H1 (cell line): ENCODE data around the gene BGLAP. TPM values are rescaled to one million over a fixed set of nuclear protein-coding genes. Genes with fewer than 3 reads are reported as not detected.

Experiments
- CTCF ChIA-PET: fragments of 300-600 bp; sonication (Branson Sonifier 250); formaldehyde crosslinking; loops from one replicate; lab custom pipeline; 2021; ENCODE audit not compliant: partially characterized antibody; lab: Charles Lee
- POLR2A ChIA-PET: fragments of 300-600 bp; sonication (Branson Sonifier 250); formaldehyde crosslinking; loops from one replicate; lab custom pipeline; 2021; ENCODE audit warnings: inconsistent platforms; ENCODE audit not compliant: partially characterized antibody; lab: Charles Lee
- DNase-seq, 2 experiments: peaks; one replicate each; pipeline versions ENCODE4 v3.0.0 to v3.0.0-alpha.2; 2010 to 2022; ENCODE audit warnings: low spot score in 2 of 2, low read depth in 1 of 2, mixed read lengths in 1 of 2
- FAIRE-seq: peaks from 2 replicates; lab custom pipeline; 2011; peaks lifted over from hg19 to GRCh38; lab: Jason Lieb, UNC
- H2AFZ ChIP-seq: 2 replicates; pipeline ENCODE4 v1.8.1; 2012; ENCODE audit warnings: low read length, inconsistent platforms
- H2AK5ac ChIP-seq: 2 replicates; pipeline ENCODE4 v1.6.1; 2013; ENCODE audit warnings: low read depth, low read length
- H2BK120ac ChIP-seq: replicated peaks from 2 replicates; pipeline ENCODE3; 2013; ENCODE audit warnings: low read depth, low read length, inconsistent platforms
- H2BK12ac ChIP-seq: 2 replicates; pipeline ENCODE4 v1.6.1; 2013; ENCODE audit warnings: low read depth, low read length
- H2BK15ac ChIP-seq: 2 replicates; pipeline ENCODE4 v1.6.1; 2013; ENCODE audit warnings: low read length
- H2BK20ac ChIP-seq: 2 replicates; pipeline ENCODE4 v1.6.1; 2013; ENCODE audit warnings: low read length
- H2BK5ac ChIP-seq: 2 replicates; pipeline ENCODE4 v1.6.1; 2013; ENCODE audit warnings: low read depth, low read length
- H3K14ac ChIP-seq: 2 replicates; pipeline ENCODE4 v1.6.1; 2013; ENCODE audit warnings: inconsistent platforms; ENCODE audit not compliant: insufficient read length
- H3K18ac ChIP-seq: 2 replicates; pipeline ENCODE4 v1.6.1; 2013; ENCODE audit warnings: low read length; ENCODE audit errors: extremely low read depth
- H3K23ac ChIP-seq: 2 replicates; pipeline ENCODE4 v1.6.1; 2013; ENCODE audit warnings: inconsistent platforms; ENCODE audit not compliant: insufficient read length
- H3K23me2 ChIP-seq: 2 replicates; pipeline ENCODE4 v1.6.1; 2013; ENCODE audit warnings: low read depth, low read length
- H3K27ac ChIP-seq: 2 replicates; pipeline ENCODE4 v1.6.1; 2011; ENCODE audit warnings: low read depth, low read length, inconsistent platforms
- H3K27me3 ChIP-seq, 4 experiments: replicated peaks in 1 of 4; 1 replicate in 1 of 4; 2 replicates in 3 of 4; pipeline versions ENCODE4 v1.6.1 to v1.8.1; 2011 to 2013; ENCODE audit warnings: low read length in 3 of 4, mild to moderate bottlenecking in 3 of 4, inconsistent platforms in 2 of 4, mixed read lengths in 2 of 4, moderate library complexity in 1 of 4; ENCODE audit not compliant: control insufficient read depth in 3 of 4, insufficient read depth in 3 of 4; ENCODE audit errors: extremely low read depth in 1 of 4
- H3K36me3 ChIP-seq, 4 experiments: 2 replicates each; pipeline versions ENCODE4 v1.6.1 to v1.8.1; 2011 to 2013; ENCODE audit warnings: mild to moderate bottlenecking in 4 of 4, low read length in 3 of 4, moderate library complexity in 2 of 4, control low read depth in 1 of 4, inconsistent platforms in 1 of 4; ENCODE audit not compliant: insufficient read depth in 4 of 4, control insufficient read depth in 2 of 4
- H3K4ac ChIP-seq: replicated peaks from 2 replicates; pipeline ENCODE3; 2013; ENCODE audit warnings: low read length, low read depth, mixed read lengths, inconsistent platforms; ENCODE audit not compliant: insufficient read length
- H3K4me1 ChIP-seq, 4 experiments: replicated peaks in 1 of 4; 1 replicate in 1 of 4; 2 replicates in 3 of 4; pipeline versions ENCODE4 v1.6.1 to v1.8.1; 2011 to 2013; ENCODE audit warnings: low read length in 3 of 4, inconsistent platforms in 2 of 4, mixed read lengths in 1 of 4; ENCODE audit not compliant: insufficient read depth in 4 of 4, control insufficient read depth in 3 of 4
- H3K4me2 ChIP-seq, 2 experiments: 2 replicates each; pipeline versions ENCODE4 v1.6.1 to v1.8.1; 2011 to 2013; ENCODE audit warnings: low read depth in 2 of 2, low read length in 2 of 2, control low read depth in 1 of 2, inconsistent platforms in 1 of 2, mild to moderate bottlenecking in 1 of 2; ENCODE audit not compliant: insufficient read depth in 1 of 2
- H3K4me3 ChIP-seq, 4 experiments: fragments of 200-600, 300-600 bp in 1 of 4; sonication (generic), shearing (Covaris generic), sonication (Bioruptor Twin) in 1 of 4; 2 replicates each; pipeline versions ENCODE4 v1.5.1 to v1.8.1; 2011 to 2016; ENCODE audit warnings: low read length in 4 of 4, low read depth in 3 of 4, control low read depth in 2 of 4, inconsistent platforms in 2 of 4, mild to moderate bottlenecking in 2 of 4, mixed read lengths in 1 of 4, moderate library complexity in 1 of 4; ENCODE audit not compliant: insufficient read depth in 2 of 4; ENCODE audit errors: extremely low read depth in 1 of 4
- H3K56ac ChIP-seq: replicated peaks from 2 replicates; pipeline ENCODE3; 2013; ENCODE audit warnings: low read depth, mild to moderate bottlenecking, mixed read lengths, low read length, inconsistent platforms; ENCODE audit not compliant: insufficient read length
- H3K79me1 ChIP-seq: 2 replicates; pipeline ENCODE4 v1.6.1; 2013; ENCODE audit warnings: low read depth, low read length, control low read depth
- H3K79me2 ChIP-seq, 2 experiments: 2 replicates each; pipeline versions ENCODE4 v1.6.1 to v1.8.1; 2012 to 2013; ENCODE audit warnings: low read length in 2 of 2, mild to moderate bottlenecking in 2 of 2, inconsistent platforms in 1 of 2; ENCODE audit not compliant: insufficient read depth in 2 of 2, control insufficient read depth in 1 of 2
- H3K9ac ChIP-seq, 4 experiments: replicated peaks in 1 of 4; 1 replicate in 1 of 4; 2 replicates in 3 of 4; pipeline versions ENCODE4 v1.6.1 to v1.8.1; 2011 to 2013; ENCODE audit warnings: low read depth in 3 of 4, low read length in 3 of 4, control low read depth in 2 of 4, mild to moderate bottlenecking in 2 of 4, moderate library complexity in 2 of 4, inconsistent platforms in 1 of 4; ENCODE audit errors: extremely low read depth in 1 of 4
- H3K9me3 ChIP-seq, 2 experiments: 2 replicates each; pipeline versions ENCODE4 v1.6.1 to v1.8.1; 2012 to 2013; ENCODE audit warnings: mild to moderate bottlenecking in 2 of 2, moderate library complexity in 2 of 2, control low read depth in 1 of 2, inconsistent platforms in 1 of 2, low read depth in 1 of 2, low read length in 1 of 2, mixed read lengths in 1 of 2; ENCODE audit not compliant: insufficient read depth in 2 of 2
- H4K20me1 ChIP-seq, 2 experiments: replicated peaks in 1 of 2; 2 replicates each; pipeline versions ENCODE3 to v1.8.1; 2011 to 2013; ENCODE audit warnings: inconsistent platforms in 2 of 2, low read length in 2 of 2, mild to moderate bottlenecking in 1 of 2; ENCODE audit not compliant: insufficient read depth in 2 of 2, control insufficient read depth in 1 of 2
- H4K5ac ChIP-seq: 2 replicates; pipeline ENCODE4 v1.6.1; 2013; ENCODE audit warnings: low read length, low read depth, mixed read lengths, inconsistent platforms; ENCODE audit not compliant: insufficient read length
- H4K8ac ChIP-seq: 2 replicates; pipeline ENCODE4 v1.8.0; 2013; ENCODE audit warnings: mild to moderate bottlenecking, moderate library complexity, low read length, inconsistent platforms; ENCODE audit not compliant: insufficient read depth; ENCODE audit errors: extremely low read depth
- H4K91ac ChIP-seq: replicated peaks from 2 replicates; pipeline ENCODE3; 2013; ENCODE audit warnings: low read length, mixed read lengths, inconsistent platforms; ENCODE audit not compliant: insufficient read length
- POLR2AphosphoS5 ChIP-seq: IDR thresholded peaks from 2 replicates; pipeline ENCODE4 v1.6.1; 2011; ENCODE audit warnings: low read depth, low read length
- TCF12 ChIP-seq: IDR thresholded peaks from 2 replicates; pipeline ENCODE4 v1.6.1; 2011; ENCODE audit warnings: low read depth, mild to moderate bottlenecking, low read length
- WGBS, 2 experiments: shearing (Covaris generic) in 1 of 2; methylation state at CpG; one replicate each; pipeline versions ENCODE4 v1.1.6 to v1.1.7; 2013 to 2015; ENCODE audit warnings: low lambda C conversion rate in 2 of 2, mixed read lengths in 2 of 2, inconsistent platforms in 1 of 2, low coverage in 1 of 2, missing lambda C conversion rate in 1 of 2; ENCODE audit not compliant: insufficient replicate concordance in 2 of 2, insufficient coverage in 1 of 2, insufficient read length in 1 of 2; ENCODE audit errors: extremely low coverage in 1 of 2, missing lambda C conversion rate in 1 of 2; 5-methylcytosine and 5-hydroxymethylcytosine counted together
- polyA plus RNA-seq, 7 experiments: library from polyadenylated mRNA; depleted of rRNA in 3 of 7; stranded (reverse) in 5 of 7; unstranded in 2 of 7; fragments of >200 nt in 5 of 7; fragments of 200-250 nt in 2 of 7; gene quantifications; 1 replicate in 5 of 7; 2 replicates in 1 of 7; 4 replicates in 1 of 7; pipeline versions ENCODE4 v1.2.1 to v1.2.3, GENCODE V29; 2011 to 2013; ENCODE audit warnings: missing spikeins in 2 of 7, mixed read lengths in 2 of 7
- total RNA-seq: library from RNA; stranded (reverse); fragmentation: NEBNext Ultra II Directional; extraction: Animal tissue kit (Norgen Biotek cat#: 25700); gene quantifications from 2 replicates; pipeline ENCODE4 v1.2.1, GENCODE V29; 2021

The BGLAP gene
- total and polyA plus RNA-seq, 2 of the 8 experiments (the other 6 are each of a cell fraction or from before 2014, with no cell fraction given) = 1.2 to 1.5 TPM

DNA sequence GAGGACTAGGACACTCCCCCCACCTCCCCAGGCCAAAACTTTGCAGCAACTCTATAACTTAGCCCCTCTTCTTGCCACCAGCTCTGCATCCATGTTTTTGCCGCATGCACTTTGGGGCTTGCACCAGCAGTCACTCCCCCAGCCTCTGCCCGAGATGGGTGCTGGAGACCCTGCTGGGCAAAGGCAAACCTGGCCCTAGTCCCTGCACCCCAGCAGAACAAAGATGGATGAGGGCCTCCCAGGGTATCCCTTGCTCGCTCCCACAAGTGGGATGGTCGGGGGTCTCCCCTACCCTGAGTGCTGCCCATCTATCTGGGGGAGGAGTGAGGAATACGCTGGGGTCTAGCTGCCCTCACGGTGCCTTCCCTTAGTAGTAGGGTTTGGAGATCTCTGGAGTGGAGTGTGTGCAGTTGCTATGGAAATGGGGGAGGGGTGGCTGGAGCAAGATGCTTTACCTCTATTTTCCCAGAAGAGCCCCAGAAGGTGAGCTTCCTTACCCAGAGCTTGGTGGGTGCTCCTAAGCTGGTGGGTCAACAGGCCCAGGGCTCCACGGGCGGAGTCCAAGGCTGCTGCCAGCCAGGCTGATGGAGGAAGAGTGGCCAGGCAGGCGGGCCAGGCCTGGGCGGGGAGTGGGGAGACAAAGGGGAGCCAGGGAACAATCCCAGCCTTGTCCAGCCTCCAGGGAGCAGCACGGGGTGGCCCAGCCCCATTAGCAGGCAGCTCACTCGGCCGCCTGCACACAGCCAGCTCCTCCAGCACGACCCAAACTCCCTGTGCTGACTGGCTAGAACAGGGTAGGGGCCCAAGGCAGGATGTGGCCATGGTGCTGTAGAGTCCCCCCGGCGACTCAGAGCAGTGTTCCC is 5.7 kb downstream of the BGLAP start, which contains the start of gene PAQR6:
PAQR6 (minus strand) TSS at position 597 of the 863 bp plus-strand sequence. CDS start 1,325 bp downstream, outside the sequence.
- ChIA-PET POLR2A (interaction anchor here (0.6 to 11.8 kb wide), 21 partner anchors 9 to 198 kb away, joined by 3 to 102 read pairs (median 4); partner anchors contain the start of genes PMF1, SMG5 and TMEM79), CTCF (interaction anchor here (0.7 to 47.2 kb wide), 11 partner anchors 9 to 151 kb away, joined by 3 to 1265 read pairs (median 4); partner anchors contain the start of gene SEMA4A)
- Histone ChIP-seq H3K9ac (no peak within 1 kb of the TSS), H2BK5ac (no peak within 1 kb of the TSS), H3K4me3 (no peak within 1 kb of the TSS), H3K27ac (peak within 1 kb of the TSS; percentile 8; the same call in 1 of the 2 replicates), H3K18ac (peak within 1 kb of the TSS; percentile 38; the same call in 1 of the 2 replicates), H2AK5ac (no peak within 1 kb of the TSS; the same call in 1 of the 2 replicates), H3K23me2 (no peaks in the 10 kb centered on the region), H3K14ac (no peak within 1 kb of the TSS), H3K4ac (no peak within 1 kb of the TSS), H2AFZ (no peak within 1 kb of the TSS), H2BK120ac (no peak within 1 kb of the TSS), H3K9me3 (no peaks in the 10 kb centered on the region), H3K4me2 (peak within 1 kb of the TSS in 1 of 2 experiments; percentile 17; a peak in 1 of 4 replicates), H4K5ac (peak within 1 kb of the TSS; percentile 25), H4K8ac (peak within 1 kb of the TSS; percentile 58), H2BK20ac (0 out of 2 replicates have a peak within 1 kb of the TSS, but pooled peaks have one; percentile 61), H2BK12ac (no peak within 1 kb of the TSS), H3K79me2 (no peaks in the 10 kb centered on the region), H3K36me3 (peaks cover 19 to 38% (median 27%) of the 10 kb centered on the region in 4 experiments), H4K20me1 (peaks cover 0 to 5% of the 10 kb centered on the region in 2 experiments), H2BK15ac (no peak within 1 kb of the TSS), H3K23ac (no peak within 1 kb of the TSS), H3K4me1 (peaks cover 0 to 16% (median 9%) of the 10 kb centered on the region in 4 experiments), H3K27me3 (no peaks in the 10 kb centered on the region), H3K79me1 (no peaks in the 10 kb centered on the region), H4K91ac (no peak within 1 kb of the TSS), H3K56ac (no peak within 1 kb of the TSS)
- FAIRE-seq (no peak), DNase-seq (peak in 1 of 2 experiments; percentile 64)
- no peak for TF ChIP-seq TCF12
- TF ChIP-seq POLR2AphosphoS5 = peak; percentile 53; the same call in 1 of the 2 replicates
- WGBS, 2 experiments = 86% methylated on average over 16 of the region's 16 CpGs; no CpG with 5 or more reads in 1 of the 2 experiments
